B cell (primary cell): Measurements from ENCODE around the gene LASP1. TPM values are rescaled to one million over a fixed set of nuclear protein-coding genes. Genes with fewer than 3 reads are reported as not detected.

Source experiments
- ATAC-seq: fragments of 200-7000 bp; cut with Tn5 transposase; one replicate; pipeline ENCODE4 v1.10.0; 2021; ENCODE audit warnings: low read depth, mild to moderate bottlenecking, moderate number of reproducible peaks, moderate library complexity
- CTCF ChIA-PET: fragments of 350-600 bp; sonication (Branson Sonifier 250); formaldehyde crosslinking; loops from one replicate; lab custom pipeline; 2021; ENCODE audit warnings: antibody characterized with exemption, inconsistent platforms; lab: Charles Lee
- POLR2A ChIA-PET: fragments of 350-600 bp; sonication (Branson Sonifier 250); formaldehyde crosslinking; loops from one replicate; lab custom pipeline; 2021; ENCODE audit warnings: antibody characterized with exemption; lab: Charles Lee
- DNase-seq: peaks from one replicate; pipeline ENCODE4 v3.0.0; 2013
- H2AFZ ChIP-seq: 2 replicates; pipeline ENCODE4 v1.6.1; 2012; ENCODE audit warnings: mild to moderate bottlenecking, low read depth, low read length; ENCODE audit not compliant: insufficient read depth, poor library complexity, severe bottlenecking
- H3K27ac ChIP-seq, 2 donors: 1 replicate in 1 of 2; 2 replicates in 1 of 2; pipeline ENCODE4 v1.5.1; 2012 to 2013; ENCODE audit warnings: low read length in 2 of 2, mild to moderate bottlenecking in 2 of 2, moderate library complexity in 1 of 2
- H3K27me3 ChIP-seq, 4 experiments: fragments of 200-600 bp in 1 of 4; sonication (generic) in 1 of 4; replicated peaks in 1 of 4; 1 replicate in 2 of 4; 2 replicates in 2 of 4; pipeline versions ENCODE4 v1.6.1 to v1.7.0; 2013 to 2016; ENCODE audit warnings: low read length in 3 of 4, mild to moderate bottlenecking in 2 of 4, mixed read lengths in 1 of 4, moderate library complexity in 1 of 4; ENCODE audit not compliant: insufficient read depth in 4 of 4, control insufficient read depth in 3 of 4; ENCODE audit errors: control extremely low read depth in 1 of 4
- H3K36me3 ChIP-seq, 2 experiments: replicated peaks in 1 of 2; 1 replicate in 1 of 2; 2 replicates in 1 of 2; pipeline versions ENCODE4 v1.6.1 to v1.7.1; 2013; ENCODE audit warnings: low read length in 1 of 2; ENCODE audit not compliant: insufficient read depth in 2 of 2, control insufficient read depth in 1 of 2; ENCODE audit errors: control extremely low read depth in 1 of 2, extremely low read depth in 1 of 2
- H3K4me1 ChIP-seq, 2 donors: fragments of 200-600 bp in 1 of 2; sonication (generic) in 1 of 2; 1 replicate in 1 of 2; 2 replicates in 1 of 2; pipeline versions ENCODE4 v1.5.1 to v1.6.1; 2013 to 2017; ENCODE audit warnings: low read length in 2 of 2; ENCODE audit not compliant: control insufficient read depth in 2 of 2, insufficient read depth in 2 of 2
- H3K4me2 ChIP-seq: replicated peaks from 2 replicates; pipeline ENCODE3; 2012; ENCODE audit warnings: mild to moderate bottlenecking, low read depth, low read length; ENCODE audit not compliant: poor library complexity, severe bottlenecking
- H3K4me3 ChIP-seq, 5 experiments: fragments of 200-600 bp in 1 of 5; sonication (generic) in 1 of 5; 1 replicate in 3 of 5; 2 replicates in 2 of 5; pipeline versions ENCODE4 v1.5.1 to v1.7.0; 2011 to 2016; ENCODE audit warnings: low read length in 4 of 5, mild to moderate bottlenecking in 4 of 5, low read depth in 2 of 5, control low read depth in 1 of 5, moderate library complexity in 1 of 5; ENCODE audit not compliant: insufficient read depth in 1 of 5; ENCODE audit errors: control extremely low read depth in 1 of 5, extremely low read depth in 1 of 5
- H3K79me2 ChIP-seq: fragments of 200-600 bp; sonication (generic); one replicate; pipeline ENCODE4 v1.6.0; 2016; ENCODE audit warnings: low read length; ENCODE audit not compliant: control insufficient read depth, insufficient read depth
- H3K9ac ChIP-seq: fragments of 200-600 bp; sonication (generic); 2 replicates; pipeline ENCODE4 v1.6.1; 2017; ENCODE audit warnings: mild to moderate bottlenecking, low read length, moderate library complexity
- H3K9me3 ChIP-seq, 3 donors: one replicate each; pipeline versions ENCODE4 v1.6.1 to v1.7.1; 2013; ENCODE audit warnings: low read length in 2 of 3; ENCODE audit not compliant: control insufficient read depth in 2 of 3, insufficient read depth in 1 of 3; ENCODE audit errors: control extremely low read depth in 1 of 3
- H4K20me1 ChIP-seq: 2 replicates; pipeline ENCODE4 v1.6.0; 2012; ENCODE audit warnings: mild to moderate bottlenecking, low read length; ENCODE audit not compliant: insufficient read depth, control insufficient read depth, poor library complexity, severe bottlenecking
- H3K27ac Mint-ChIP-seq: one replicate; pipeline ENCODE4 v1.8.0; 2021; ENCODE audit warnings: mixed read lengths
- H3K27me3 Mint-ChIP-seq: one replicate; pipeline ENCODE4 v1.8.0; 2021; ENCODE audit warnings: mixed read lengths
- H3K4me1 Mint-ChIP-seq: one replicate; pipeline ENCODE4 v1.8.0; 2021; ENCODE audit warnings: mixed read lengths
- H3K4me3 Mint-ChIP-seq: one replicate; pipeline ENCODE4 v1.8.0; 2021; ENCODE audit warnings: mixed read lengths
- H3K9me3 Mint-ChIP-seq: one replicate; pipeline ENCODE4 v1.8.0; 2022; ENCODE audit warnings: mixed read lengths; ENCODE audit not compliant: insufficient read depth
- EZH2 ChIP-seq: IDR thresholded peaks from 2 replicates; pipeline ENCODE4 v1.6.1; 2012; ENCODE audit warnings: borderline replicate concordance, low read depth, mild to moderate bottlenecking, moderate library complexity, low read length; ENCODE audit not compliant: insufficient read depth, poor library complexity, severe bottlenecking
- WGBS: methylation state at CpG from one replicate; pipeline ENCODE4 v1.1.5; 2013; ENCODE audit warnings: missing lambda C conversion rate; ENCODE audit not compliant: insufficient coverage; 5-methylcytosine and 5-hydroxymethylcytosine counted together
- intact Hi-C: fragments of 100-400 bp; cut with micrococcal nuclease; formaldehyde crosslinking; loops from one replicate; pipeline ENCODE4 v1.10.0; 2022
- polyA plus RNA-seq: library from polyadenylated mRNA; depleted of rRNA; stranded (reverse); fragments of >200 nt; gene quantifications from 2 replicates; pipeline ENCODE4 v1.2.3, GENCODE V29; 2012
- total RNA-seq, 2 donors: library from RNA; stranded (reverse); fragments of 120-200 nt in 1 of 2; gene quantifications; 1 replicate in 1 of 2; 2 replicates in 1 of 2; pipeline versions ENCODE4 v1.2.3 to v1.2.4, GENCODE V29; 2013 to 2022
- TF ChIP-seq, protein P1 (sequence below): fragments of 200-600 bp; IDR thresholded peaks from one replicate; pipeline ENCODE4 v1.8.0; 2022; ENCODE audit warnings: antibody characterized with exemption, mild to moderate bottlenecking

LASP1 gene
- total and polyA plus RNA-seq, 2 donors (not counting 1 experiment from before 2014, with no cell fraction given) = 51.6 to 125 TPM

DNA sequence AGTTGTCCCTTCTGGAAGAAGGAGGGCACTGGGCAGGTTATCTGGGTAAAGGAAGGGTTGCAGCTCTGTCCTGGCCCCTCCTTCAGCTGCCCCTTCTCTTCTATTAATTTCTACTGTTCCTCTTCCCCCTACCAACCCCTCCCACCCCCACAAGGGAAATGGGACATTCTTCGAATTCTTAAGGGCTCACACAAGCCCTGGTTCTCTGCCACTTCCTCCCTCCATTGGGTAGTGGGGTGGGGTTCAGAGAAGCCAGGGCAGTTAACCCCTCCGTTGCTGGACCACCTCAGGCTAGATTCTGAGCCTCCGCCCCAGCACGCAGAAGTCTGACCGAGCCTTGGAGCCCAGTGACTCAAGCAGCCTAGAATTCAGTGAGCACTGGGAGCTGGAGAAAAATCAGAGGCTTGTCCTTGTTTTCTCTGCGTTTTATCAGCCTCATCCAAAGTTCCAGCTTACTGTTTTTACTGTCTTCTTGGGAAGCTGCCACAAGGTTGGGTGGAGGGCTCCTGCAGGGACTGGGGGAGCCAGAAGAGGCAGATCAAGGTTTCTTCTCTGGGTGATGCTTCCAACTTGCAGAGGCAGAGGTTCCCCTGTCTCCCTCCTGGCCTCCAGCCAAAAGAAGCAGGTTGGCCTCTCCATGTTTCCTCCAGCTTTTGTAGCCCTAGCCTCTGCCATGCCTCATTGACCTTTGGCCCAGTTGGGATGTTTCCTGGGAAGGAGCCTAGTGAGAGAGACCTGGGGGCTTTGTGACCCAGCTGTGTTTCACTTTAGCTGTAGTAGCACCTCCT is 10.2 kb downstream of the LASP1 start:
- H3K27ac ChIP-seq = peak overlapping the region in 1 of 2 donors; percentile 39
- H3K4me2 ChIP-seq = peak overlapping the region; percentile 28
- no peak overlapping the region for H2AFZ ChIP-seq
- ChIA-PET POLR2A (interaction anchor here (0.6 kb wide), 1 partner anchor 9 kb away, joined by 7 read pairs; no protein-coding TSS in a partner anchor), CTCF (interaction anchor here (0.6 kb wide), 1 partner anchor 9 kb away, joined by 3 read pairs; no protein-coding TSS in a partner anchor)
- Mint-ChIP-seq H3K27me3 (no peaks in the 10 kb centered on the region), H3K4me1 (peaks cover 73% of the 10 kb centered on the region), H3K27ac (peak overlapping the region; percentile 59), H3K4me3 (no peak overlapping the region), H3K9me3 (no peaks in the 10 kb centered on the region)
- H3K9ac ChIP-seq = no peak overlapping the region
- intact Hi-C loops = no loop called here
- H3K36me3 ChIP-seq = peaks cover 0 to 61% of the 10 kb centered on the region in 2 experiments
- peaks cover 99% of the 10 kb centered on the region for H3K79me2 ChIP-seq
- peaks cover 52 to 67% of the 10 kb centered on the region in 2 donors for H3K4me1 ChIP-seq
- H3K27me3 ChIP-seq = no peaks in the 10 kb centered on the region
- 75% methylated on average over 5 of the region's 6 CpGs for WGBS
- peaks cover 99% of the 10 kb centered on the region for H4K20me1 ChIP-seq
- no peak overlapping the region for H3K4me3 ChIP-seq
- H3K9me3 ChIP-seq = no peaks in the 10 kb centered on the region
- no peak for TF ChIP-seq EZH2
- TF ChIP-seq, protein P1, sequence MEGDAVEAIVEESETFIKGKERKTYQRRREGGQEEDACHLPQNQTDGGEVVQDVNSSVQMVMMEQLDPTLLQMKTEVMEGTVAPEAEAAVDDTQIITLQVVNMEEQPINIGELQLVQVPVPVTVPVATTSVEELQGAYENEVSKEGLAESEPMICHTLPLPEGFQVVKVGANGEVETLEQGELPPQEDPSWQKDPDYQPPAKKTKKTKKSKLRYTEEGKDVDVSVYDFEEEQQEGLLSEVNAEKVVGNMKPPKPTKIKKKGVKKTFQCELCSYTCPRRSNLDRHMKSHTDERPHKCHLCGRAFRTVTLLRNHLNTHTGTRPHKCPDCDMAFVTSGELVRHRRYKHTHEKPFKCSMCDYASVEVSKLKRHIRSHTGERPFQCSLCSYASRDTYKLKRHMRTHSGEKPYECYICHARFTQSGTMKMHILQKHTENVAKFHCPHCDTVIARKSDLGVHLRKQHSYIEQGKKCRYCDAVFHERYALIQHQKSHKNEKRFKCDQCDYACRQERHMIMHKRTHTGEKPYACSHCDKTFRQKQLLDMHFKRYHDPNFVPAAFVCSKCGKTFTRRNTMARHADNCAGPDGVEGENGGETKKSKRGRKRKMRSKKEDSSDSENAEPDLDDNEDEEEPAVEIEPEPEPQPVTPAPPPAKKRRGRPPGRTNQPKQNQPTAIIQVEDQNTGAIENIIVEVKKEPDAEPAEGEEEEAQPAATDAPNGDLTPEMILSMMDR = no peak
- DNase-seq = no peak
- no peak for ATAC-seq
